H1 (cell line): ENCODE results near the gene ATAD3B. TPM values are rescaled to one million over a fixed set of nuclear protein-coding genes. Genes with fewer than 3 reads are reported as not detected.

ENCODE experiments used
- CTCF ChIA-PET: fragments of 300-600 bp; sonication (Branson Sonifier 250); formaldehyde crosslinking; loops from one replicate; lab custom pipeline; 2021; ENCODE audit not compliant: partially characterized antibody; lab: Charles Lee
- POLR2A ChIA-PET: fragments of 300-600 bp; sonication (Branson Sonifier 250); formaldehyde crosslinking; loops from one replicate; lab custom pipeline; 2021; ENCODE audit warnings: inconsistent platforms; ENCODE audit not compliant: partially characterized antibody; lab: Charles Lee
- DNase-seq, 2 experiments: peaks; one replicate each; pipeline versions ENCODE4 v3.0.0 to v3.0.0-alpha.2; 2010 to 2022; ENCODE audit warnings: low spot score in 2 of 2, low read depth in 1 of 2, mixed read lengths in 1 of 2
- FAIRE-seq: peaks from 2 replicates; lab custom pipeline; 2011; peaks lifted over from hg19 to GRCh38; lab: Jason Lieb, UNC
- H2AFZ ChIP-seq: 2 replicates; pipeline ENCODE4 v1.8.1; 2012; ENCODE audit warnings: low read length, inconsistent platforms
- H2AK5ac ChIP-seq: 2 replicates; pipeline ENCODE4 v1.6.1; 2013; ENCODE audit warnings: low read depth, low read length
- H2BK120ac ChIP-seq: replicated peaks from 2 replicates; pipeline ENCODE3; 2013; ENCODE audit warnings: low read depth, low read length, inconsistent platforms
- H2BK12ac ChIP-seq: 2 replicates; pipeline ENCODE4 v1.6.1; 2013; ENCODE audit warnings: low read depth, low read length
- H2BK15ac ChIP-seq: 2 replicates; pipeline ENCODE4 v1.6.1; 2013; ENCODE audit warnings: low read length
- H2BK20ac ChIP-seq: 2 replicates; pipeline ENCODE4 v1.6.1; 2013; ENCODE audit warnings: low read length
- H2BK5ac ChIP-seq: 2 replicates; pipeline ENCODE4 v1.6.1; 2013; ENCODE audit warnings: low read depth, low read length
- H3K14ac ChIP-seq: 2 replicates; pipeline ENCODE4 v1.6.1; 2013; ENCODE audit warnings: inconsistent platforms; ENCODE audit not compliant: insufficient read length
- H3K18ac ChIP-seq: 2 replicates; pipeline ENCODE4 v1.6.1; 2013; ENCODE audit warnings: low read length; ENCODE audit errors: extremely low read depth
- H3K23ac ChIP-seq: 2 replicates; pipeline ENCODE4 v1.6.1; 2013; ENCODE audit warnings: inconsistent platforms; ENCODE audit not compliant: insufficient read length
- H3K23me2 ChIP-seq: 2 replicates; pipeline ENCODE4 v1.6.1; 2013; ENCODE audit warnings: low read depth, low read length
- H3K27ac ChIP-seq: 2 replicates; pipeline ENCODE4 v1.6.1; 2011; ENCODE audit warnings: low read depth, low read length, inconsistent platforms
- H3K27me3 ChIP-seq, 4 experiments: replicated peaks in 1 of 4; 1 replicate in 1 of 4; 2 replicates in 3 of 4; pipeline versions ENCODE4 v1.6.1 to v1.8.1; 2011 to 2013; ENCODE audit warnings: low read length in 3 of 4, mild to moderate bottlenecking in 3 of 4, inconsistent platforms in 2 of 4, mixed read lengths in 2 of 4, moderate library complexity in 1 of 4; ENCODE audit not compliant: control insufficient read depth in 3 of 4, insufficient read depth in 3 of 4; ENCODE audit errors: extremely low read depth in 1 of 4
- H3K36me3 ChIP-seq, 4 experiments: 2 replicates each; pipeline versions ENCODE4 v1.6.1 to v1.8.1; 2011 to 2013; ENCODE audit warnings: mild to moderate bottlenecking in 4 of 4, low read length in 3 of 4, moderate library complexity in 2 of 4, control low read depth in 1 of 4, inconsistent platforms in 1 of 4; ENCODE audit not compliant: insufficient read depth in 4 of 4, control insufficient read depth in 2 of 4
- H3K4ac ChIP-seq: replicated peaks from 2 replicates; pipeline ENCODE3; 2013; ENCODE audit warnings: low read length, low read depth, mixed read lengths, inconsistent platforms; ENCODE audit not compliant: insufficient read length
- H3K4me1 ChIP-seq, 4 experiments: replicated peaks in 1 of 4; 1 replicate in 1 of 4; 2 replicates in 3 of 4; pipeline versions ENCODE4 v1.6.1 to v1.8.1; 2011 to 2013; ENCODE audit warnings: low read length in 3 of 4, inconsistent platforms in 2 of 4, mixed read lengths in 1 of 4; ENCODE audit not compliant: insufficient read depth in 4 of 4, control insufficient read depth in 3 of 4
- H3K4me2 ChIP-seq, 2 experiments: 2 replicates each; pipeline versions ENCODE4 v1.6.1 to v1.8.1; 2011 to 2013; ENCODE audit warnings: low read depth in 2 of 2, low read length in 2 of 2, control low read depth in 1 of 2, inconsistent platforms in 1 of 2, mild to moderate bottlenecking in 1 of 2; ENCODE audit not compliant: insufficient read depth in 1 of 2
- H3K4me3 ChIP-seq, 4 experiments: fragments of 200-600, 300-600 bp in 1 of 4; sonication (generic), shearing (Covaris generic), sonication (Bioruptor Twin) in 1 of 4; 2 replicates each; pipeline versions ENCODE4 v1.5.1 to v1.8.1; 2011 to 2016; ENCODE audit warnings: low read length in 4 of 4, low read depth in 3 of 4, control low read depth in 2 of 4, inconsistent platforms in 2 of 4, mild to moderate bottlenecking in 2 of 4, mixed read lengths in 1 of 4, moderate library complexity in 1 of 4; ENCODE audit not compliant: insufficient read depth in 2 of 4; ENCODE audit errors: extremely low read depth in 1 of 4
- H3K56ac ChIP-seq: replicated peaks from 2 replicates; pipeline ENCODE3; 2013; ENCODE audit warnings: low read depth, mild to moderate bottlenecking, mixed read lengths, low read length, inconsistent platforms; ENCODE audit not compliant: insufficient read length
- H3K79me1 ChIP-seq: 2 replicates; pipeline ENCODE4 v1.6.1; 2013; ENCODE audit warnings: low read depth, low read length, control low read depth
- H3K79me2 ChIP-seq, 2 experiments: 2 replicates each; pipeline versions ENCODE4 v1.6.1 to v1.8.1; 2012 to 2013; ENCODE audit warnings: low read length in 2 of 2, mild to moderate bottlenecking in 2 of 2, inconsistent platforms in 1 of 2; ENCODE audit not compliant: insufficient read depth in 2 of 2, control insufficient read depth in 1 of 2
- H3K9ac ChIP-seq, 4 experiments: replicated peaks in 1 of 4; 1 replicate in 1 of 4; 2 replicates in 3 of 4; pipeline versions ENCODE4 v1.6.1 to v1.8.1; 2011 to 2013; ENCODE audit warnings: low read depth in 3 of 4, low read length in 3 of 4, control low read depth in 2 of 4, mild to moderate bottlenecking in 2 of 4, moderate library complexity in 2 of 4, inconsistent platforms in 1 of 4; ENCODE audit errors: extremely low read depth in 1 of 4
- H3K9me3 ChIP-seq, 2 experiments: 2 replicates each; pipeline versions ENCODE4 v1.6.1 to v1.8.1; 2012 to 2013; ENCODE audit warnings: mild to moderate bottlenecking in 2 of 2, moderate library complexity in 2 of 2, control low read depth in 1 of 2, inconsistent platforms in 1 of 2, low read depth in 1 of 2, low read length in 1 of 2, mixed read lengths in 1 of 2; ENCODE audit not compliant: insufficient read depth in 2 of 2
- H4K20me1 ChIP-seq, 2 experiments: replicated peaks in 1 of 2; 2 replicates each; pipeline versions ENCODE3 to v1.8.1; 2011 to 2013; ENCODE audit warnings: inconsistent platforms in 2 of 2, low read length in 2 of 2, mild to moderate bottlenecking in 1 of 2; ENCODE audit not compliant: insufficient read depth in 2 of 2, control insufficient read depth in 1 of 2
- H4K5ac ChIP-seq: 2 replicates; pipeline ENCODE4 v1.6.1; 2013; ENCODE audit warnings: low read length, low read depth, mixed read lengths, inconsistent platforms; ENCODE audit not compliant: insufficient read length
- H4K8ac ChIP-seq: 2 replicates; pipeline ENCODE4 v1.8.0; 2013; ENCODE audit warnings: mild to moderate bottlenecking, moderate library complexity, low read length, inconsistent platforms; ENCODE audit not compliant: insufficient read depth; ENCODE audit errors: extremely low read depth
- H4K91ac ChIP-seq: replicated peaks from 2 replicates; pipeline ENCODE3; 2013; ENCODE audit warnings: low read length, mixed read lengths, inconsistent platforms; ENCODE audit not compliant: insufficient read length
- GABPA ChIP-seq: IDR thresholded peaks from 2 replicates; pipeline ENCODE4 v1.6.1; 2011; ENCODE audit warnings: mild to moderate bottlenecking, low read length, moderate library complexity, borderline replicate concordance; ENCODE audit not compliant: insufficient read depth
- GTF2F1 ChIP-seq: IDR thresholded peaks from 2 replicates; pipeline ENCODE4 v1.6.1; 2012; ENCODE audit warnings: low read depth, low read length, improper control_type of control experiment, borderline replicate concordance
- MAFK ChIP-seq: IDR thresholded peaks from 2 replicates; pipeline ENCODE4 v1.6.1; 2012; ENCODE audit warnings: low read depth, mild to moderate bottlenecking, improper control_type of control experiment, low read length
- POU5F1 ChIP-seq: IDR thresholded peaks from 2 replicates; pipeline ENCODE4 v1.6.1; 2011; ENCODE audit warnings: low read depth, mild to moderate bottlenecking, low read length, moderate library complexity
- RAD21 ChIP-seq, 2 experiments: IDR thresholded peaks in 1 of 2; conservative IDR thresholded peaks in 1 of 2; 2 replicates each; pipeline ENCODE4 v1.6.1; 2011; ENCODE audit warnings: low read depth in 2 of 2, low read length in 2 of 2, improper control_type of control experiment in 1 of 2, inconsistent platforms in 1 of 2, mild to moderate bottlenecking in 1 of 2, moderate library complexity in 1 of 2
- RFX5 ChIP-seq: IDR thresholded peaks from 2 replicates; pipeline ENCODE4 v1.6.1; 2011; ENCODE audit warnings: low read depth, low read length, improper control_type of control experiment, borderline replicate concordance
- SIN3A ChIP-seq, 2 experiments: IDR thresholded peaks in 1 of 2; conservative IDR thresholded peaks in 1 of 2; 2 replicates each; pipeline ENCODE4 v1.6.1; 2011 to 2012; ENCODE audit warnings: low read length in 2 of 2, improper control_type of control experiment in 1 of 2, low read depth in 1 of 2, mild to moderate bottlenecking in 1 of 2
- WGBS, 2 experiments: shearing (Covaris generic) in 1 of 2; methylation state at CpG; one replicate each; pipeline versions ENCODE4 v1.1.6 to v1.1.7; 2013 to 2015; ENCODE audit warnings: low lambda C conversion rate in 2 of 2, mixed read lengths in 2 of 2, inconsistent platforms in 1 of 2, low coverage in 1 of 2, missing lambda C conversion rate in 1 of 2; ENCODE audit not compliant: insufficient replicate concordance in 2 of 2, insufficient coverage in 1 of 2, insufficient read length in 1 of 2; ENCODE audit errors: extremely low coverage in 1 of 2, missing lambda C conversion rate in 1 of 2; 5-methylcytosine and 5-hydroxymethylcytosine counted together
- polyA plus RNA-seq, 7 experiments: library from polyadenylated mRNA; depleted of rRNA in 3 of 7; stranded (reverse) in 5 of 7; unstranded in 2 of 7; fragments of >200 nt in 5 of 7; fragments of 200-250 nt in 2 of 7; gene quantifications; 1 replicate in 5 of 7; 2 replicates in 1 of 7; 4 replicates in 1 of 7; pipeline versions ENCODE4 v1.2.1 to v1.2.3, GENCODE V29; 2011 to 2013; ENCODE audit warnings: missing spikeins in 2 of 7, mixed read lengths in 2 of 7
- total RNA-seq: library from RNA; stranded (reverse); fragmentation: NEBNext Ultra II Directional; extraction: Animal tissue kit (Norgen Biotek cat#: 25700); gene quantifications from 2 replicates; pipeline ENCODE4 v1.2.1, GENCODE V29; 2021
- TF ChIP-seq, protein P1 (sequence below): IDR thresholded peaks from 2 replicates; pipeline ENCODE4 v1.6.1; 2012; ENCODE audit warnings: low read length, inconsistent platforms
- TF ChIP-seq, protein P2 (sequence below): IDR thresholded peaks from 2 replicates; pipeline ENCODE4 v1.6.1; 2011; ENCODE audit warnings: low read depth, mild to moderate bottlenecking, low read length; ENCODE audit not compliant: insufficient read depth

ATAD3B gene
- total and polyA plus RNA-seq, 2 of the 8 experiments (the other 6 are each of a cell fraction or from before 2014, with no cell fraction given) = 31.3 to 63.0 TPM

DNA sequence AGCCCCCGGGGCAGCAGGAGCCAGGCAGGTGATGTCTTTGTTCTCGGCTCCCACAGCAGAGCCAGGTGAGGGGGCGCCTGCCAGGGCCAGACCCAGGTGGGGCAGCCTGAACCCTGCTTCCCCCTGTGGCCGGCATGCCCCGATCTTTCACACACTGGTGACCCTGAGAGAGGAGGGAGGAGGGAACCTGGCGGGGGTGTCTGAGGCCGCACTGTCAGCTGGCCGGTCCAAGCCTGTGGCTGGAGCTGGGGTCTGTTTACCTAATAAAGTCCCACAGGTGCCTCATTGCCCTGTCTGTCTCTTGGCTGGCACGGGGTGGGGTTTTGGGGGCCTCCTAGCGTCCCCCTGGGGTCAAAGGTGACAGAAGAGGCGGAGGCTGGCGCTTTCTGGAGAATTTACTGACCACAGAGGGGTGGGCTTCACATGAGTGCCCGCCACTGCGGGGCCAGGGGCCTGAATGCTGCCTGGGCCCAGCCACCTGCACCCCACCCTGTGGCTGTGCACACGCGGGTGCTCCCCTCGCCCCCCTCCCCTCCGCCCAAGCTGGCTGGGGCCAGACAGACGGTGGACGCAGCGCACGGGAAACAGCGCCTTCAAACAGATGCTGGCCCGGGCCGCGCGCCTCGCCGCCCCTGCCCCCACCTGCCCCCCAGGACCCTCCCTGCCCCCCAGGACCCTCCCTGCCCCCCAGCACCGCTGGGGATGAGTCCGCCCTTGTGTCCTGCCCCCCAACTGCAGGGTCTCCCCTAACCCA is 63.0 kb downstream of the ATAD3B start:
- no peak overlapping the region for H3K23ac ChIP-seq
- no peak overlapping the region for H3K18ac ChIP-seq
- H2BK120ac ChIP-seq = no peak overlapping the region
- H4K91ac ChIP-seq = no peak overlapping the region
- H3K4ac ChIP-seq = no peak overlapping the region
- H4K5ac ChIP-seq = no peak overlapping the region
- no peak overlapping the region for H2BK15ac ChIP-seq
- H2BK20ac ChIP-seq = no peak overlapping the region
- no peak overlapping the region for H4K8ac ChIP-seq
- no peak overlapping the region for H3K9ac ChIP-seq
- no peak overlapping the region for H3K4me3 ChIP-seq
- H3K4me1 ChIP-seq = peaks cover 0 to 9% (median 0%) of the 10 kb centered on the region in 4 experiments; a peak in 2 of 7 replicates
- H2BK12ac ChIP-seq = no peak overlapping the region
- H3K56ac ChIP-seq = no peak overlapping the region
- H3K9me3 ChIP-seq = peaks cover 2% of the 10 kb centered on the region in 2 experiments; a peak in 1 of 4 replicates
- H4K20me1 ChIP-seq = peaks cover 3 to 13% of the 10 kb centered on the region in 2 experiments
- 94% methylated on average over 13 of the region's 31 CpGs; no CpG with 5 or more reads in 1 of the 2 experiments for WGBS, 2 experiments
- no peak overlapping the region for H3K4me2 ChIP-seq
- H3K27me3 ChIP-seq = no peaks in the 10 kb centered on the region
- no peak overlapping the region for H2AFZ ChIP-seq
- H3K79me2 ChIP-seq = peaks cover 0 to 5% of the 10 kb centered on the region in 2 experiments; a peak in 1 of 4 replicates
- no peak overlapping the region for H3K27ac ChIP-seq
- H2AK5ac ChIP-seq = no peak overlapping the region
- CTCF ChIA-PET = no interaction called here
- POLR2A ChIA-PET = no interaction called here
- H3K79me1 ChIP-seq = peaks cover 7% of the 10 kb centered on the region
- no peak for DNase-seq
- H3K36me3 ChIP-seq = peaks cover 2 to 9% (median 6%) of the 10 kb centered on the region in 4 experiments; a peak in 4 of 8 replicates
- peaks cover 5% of the 10 kb centered on the region; the same call in 1 of the 2 replicates for H3K23me2 ChIP-seq
- FAIRE-seq = no peak
- H2BK5ac ChIP-seq = no peak overlapping the region
- no peak overlapping the region for H3K14ac ChIP-seq
- TF ChIP-seq POU5F1 (no peak), GTF2F1 (no peak), MAFK (no peak), RAD21 (IDR thresholded peaks at IDR 0.05 in 1 of 2, conservative IDR thresholded peaks at IDR 0.05 in 1 of 2; ENCODE audit: low read depth in 2 of 2, low read length in 2 of 2) (no peak), RFX5 (no peak), SIN3A (conservative IDR thresholded peaks at IDR 0.05 in 1 of 2, IDR thresholded peaks at IDR 0.05 in 1 of 2; ENCODE audit: low read depth in 1 of 2, low read length in 2 of 2) (no peak), GABPA (no peak)
- TF ChIP-seq, protein P1, sequence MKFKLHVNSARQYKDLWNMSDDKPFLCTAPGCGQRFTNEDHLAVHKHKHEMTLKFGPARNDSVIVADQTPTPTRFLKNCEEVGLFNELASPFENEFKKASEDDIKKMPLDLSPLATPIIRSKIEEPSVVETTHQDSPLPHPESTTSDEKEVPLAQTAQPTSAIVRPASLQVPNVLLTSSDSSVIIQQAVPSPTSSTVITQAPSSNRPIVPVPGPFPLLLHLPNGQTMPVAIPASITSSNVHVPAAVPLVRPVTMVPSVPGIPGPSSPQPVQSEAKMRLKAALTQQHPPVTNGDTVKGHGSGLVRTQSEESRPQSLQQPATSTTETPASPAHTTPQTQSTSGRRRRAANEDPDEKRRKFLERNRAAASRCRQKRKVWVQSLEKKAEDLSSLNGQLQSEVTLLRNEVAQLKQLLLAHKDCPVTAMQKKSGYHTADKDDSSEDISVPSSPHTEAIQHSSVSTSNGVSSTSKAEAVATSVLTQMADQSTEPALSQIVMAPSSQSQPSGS = no peak
- TF ChIP-seq, protein P2, sequence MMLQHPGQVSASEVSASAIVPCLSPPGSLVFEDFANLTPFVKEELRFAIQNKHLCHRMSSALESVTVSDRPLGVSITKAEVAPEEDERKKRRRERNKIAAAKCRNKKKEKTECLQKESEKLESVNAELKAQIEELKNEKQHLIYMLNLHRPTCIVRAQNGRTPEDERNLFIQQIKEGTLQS = no peak
